GM12874 (cell line): Measurements from ENCODE around the gene ZNF664.

Experiments
- TF ChIP-seq, protein P1 (sequence below): IDR thresholded peaks from 2 replicates; pipeline ENCODE4 v1.5.1; 2011; ENCODE audit warnings: low read depth, mild to moderate bottlenecking, control low read depth, low read length, moderate library complexity; ENCODE audit not compliant: insufficient read depth

ZNF664 gene

DNA sequence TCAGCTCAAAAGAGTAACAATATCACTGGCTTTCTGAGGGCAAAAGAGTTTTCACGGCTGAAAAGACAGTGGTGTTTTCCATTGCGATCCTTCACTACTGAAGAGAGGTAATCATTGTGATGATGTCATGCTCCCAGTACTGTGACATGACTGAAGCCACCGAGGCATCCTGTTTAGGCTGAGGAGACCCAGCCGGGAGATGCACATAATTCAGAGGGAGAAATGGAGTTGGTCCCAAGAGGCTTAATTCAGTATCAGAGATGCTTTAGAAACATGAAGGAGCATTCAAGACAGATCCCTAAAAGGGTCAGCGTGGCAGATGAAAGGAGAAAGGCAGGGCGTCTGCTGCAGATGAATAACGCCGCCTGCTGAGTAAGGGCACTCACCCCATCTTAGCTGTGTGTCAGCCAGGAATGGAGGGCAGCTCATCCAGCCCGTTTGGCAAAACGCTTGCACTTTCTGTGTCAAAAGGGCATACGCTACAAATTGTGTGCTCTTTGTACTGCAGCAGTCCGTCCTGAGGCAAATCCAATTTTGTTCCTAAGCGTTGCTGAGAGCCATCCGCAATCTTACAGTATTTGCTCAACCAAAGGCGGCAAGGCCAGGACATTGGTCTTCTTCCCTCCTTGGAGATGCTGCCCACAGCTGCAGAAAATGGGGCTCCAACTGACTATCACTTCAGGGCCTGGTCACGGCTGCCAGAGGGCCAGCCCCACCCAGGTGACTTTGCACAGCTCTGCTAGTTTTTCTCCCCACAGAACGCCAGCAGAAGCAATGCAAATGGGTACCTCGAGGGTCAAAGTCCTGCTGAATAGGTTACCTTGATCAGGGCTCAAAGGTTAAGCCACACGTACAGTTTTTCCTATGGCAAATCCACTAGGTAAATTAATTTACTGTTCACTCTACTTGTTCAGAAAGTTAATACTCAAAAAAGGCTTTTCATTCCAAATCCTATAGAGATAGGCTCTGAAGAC lies 23.9 kb upstream of the ZNF664 start:
- TF ChIP-seq, protein P1, sequence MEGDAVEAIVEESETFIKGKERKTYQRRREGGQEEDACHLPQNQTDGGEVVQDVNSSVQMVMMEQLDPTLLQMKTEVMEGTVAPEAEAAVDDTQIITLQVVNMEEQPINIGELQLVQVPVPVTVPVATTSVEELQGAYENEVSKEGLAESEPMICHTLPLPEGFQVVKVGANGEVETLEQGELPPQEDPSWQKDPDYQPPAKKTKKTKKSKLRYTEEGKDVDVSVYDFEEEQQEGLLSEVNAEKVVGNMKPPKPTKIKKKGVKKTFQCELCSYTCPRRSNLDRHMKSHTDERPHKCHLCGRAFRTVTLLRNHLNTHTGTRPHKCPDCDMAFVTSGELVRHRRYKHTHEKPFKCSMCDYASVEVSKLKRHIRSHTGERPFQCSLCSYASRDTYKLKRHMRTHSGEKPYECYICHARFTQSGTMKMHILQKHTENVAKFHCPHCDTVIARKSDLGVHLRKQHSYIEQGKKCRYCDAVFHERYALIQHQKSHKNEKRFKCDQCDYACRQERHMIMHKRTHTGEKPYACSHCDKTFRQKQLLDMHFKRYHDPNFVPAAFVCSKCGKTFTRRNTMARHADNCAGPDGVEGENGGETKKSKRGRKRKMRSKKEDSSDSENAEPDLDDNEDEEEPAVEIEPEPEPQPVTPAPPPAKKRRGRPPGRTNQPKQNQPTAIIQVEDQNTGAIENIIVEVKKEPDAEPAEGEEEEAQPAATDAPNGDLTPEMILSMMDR: no peak

DNA sequence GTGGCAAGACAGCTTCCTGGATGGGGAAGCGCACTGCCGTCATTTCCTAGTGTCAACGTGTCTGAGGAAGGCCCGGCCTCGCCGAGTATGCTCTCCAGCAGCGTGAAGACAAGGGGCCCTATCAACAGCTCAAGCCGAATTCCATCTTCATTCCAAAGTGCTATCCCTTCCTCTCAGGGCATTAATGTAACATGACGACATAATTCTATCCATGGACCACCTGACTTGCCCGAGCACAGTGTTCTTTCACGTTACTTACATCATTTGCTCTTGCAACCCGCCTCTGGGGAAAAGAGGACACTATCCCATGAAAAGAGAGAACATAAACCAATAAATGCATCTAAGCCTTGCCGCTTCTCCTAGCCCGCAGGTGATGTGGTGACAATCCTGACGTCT lies 23.2 kb upstream of the ZNF664 start:
- TF ChIP-seq, protein P1: no peak

- TF ChIP-seq, protein P1: no peak
Measured at GRCh38 chr12:123950476-123951349, 22.3 kb upstream of the ZNF664 start.

DNA sequence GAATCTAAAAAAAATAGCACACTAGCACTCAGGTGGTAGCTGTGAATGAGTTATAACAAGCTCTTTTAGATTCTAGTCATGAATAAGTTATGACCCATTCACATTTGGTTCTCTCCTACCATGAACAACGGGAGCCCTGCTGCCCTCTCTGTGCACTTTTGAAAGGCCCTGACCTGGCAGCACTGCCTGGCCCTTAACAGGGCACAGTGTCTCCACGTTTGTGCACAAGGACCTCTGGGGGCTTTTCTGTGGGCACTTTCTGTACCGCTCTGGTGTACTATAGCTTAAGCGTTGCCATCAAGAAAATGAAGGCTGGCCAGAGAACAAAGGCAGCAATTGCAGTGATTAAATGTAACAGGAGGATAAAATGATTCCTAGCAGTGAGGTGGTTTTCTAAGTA lies 21.5 kb upstream of the ZNF664 start:
- TF ChIP-seq, protein P1: no peak

DNA sequence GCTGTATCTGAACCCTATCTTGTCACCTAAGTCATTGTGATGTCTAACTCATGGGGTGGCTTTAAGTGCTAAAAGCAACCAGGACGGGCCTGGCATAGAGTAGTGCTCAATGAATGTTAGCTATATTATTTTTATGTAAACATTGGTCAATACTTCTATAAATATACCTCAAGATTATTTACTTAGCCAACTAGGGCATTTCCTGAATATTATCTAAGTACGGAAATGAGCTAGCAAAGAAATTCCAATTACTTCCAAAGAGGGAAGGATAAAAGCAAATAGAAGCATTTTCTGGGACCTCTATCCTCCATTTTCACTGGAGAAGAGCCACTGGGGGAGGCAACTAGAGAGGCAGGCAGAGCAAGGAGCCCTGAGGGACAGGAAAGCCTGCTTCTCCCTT lies 21.0 kb upstream of the ZNF664 start:
- TF ChIP-seq, protein P1: no peak

DNA sequence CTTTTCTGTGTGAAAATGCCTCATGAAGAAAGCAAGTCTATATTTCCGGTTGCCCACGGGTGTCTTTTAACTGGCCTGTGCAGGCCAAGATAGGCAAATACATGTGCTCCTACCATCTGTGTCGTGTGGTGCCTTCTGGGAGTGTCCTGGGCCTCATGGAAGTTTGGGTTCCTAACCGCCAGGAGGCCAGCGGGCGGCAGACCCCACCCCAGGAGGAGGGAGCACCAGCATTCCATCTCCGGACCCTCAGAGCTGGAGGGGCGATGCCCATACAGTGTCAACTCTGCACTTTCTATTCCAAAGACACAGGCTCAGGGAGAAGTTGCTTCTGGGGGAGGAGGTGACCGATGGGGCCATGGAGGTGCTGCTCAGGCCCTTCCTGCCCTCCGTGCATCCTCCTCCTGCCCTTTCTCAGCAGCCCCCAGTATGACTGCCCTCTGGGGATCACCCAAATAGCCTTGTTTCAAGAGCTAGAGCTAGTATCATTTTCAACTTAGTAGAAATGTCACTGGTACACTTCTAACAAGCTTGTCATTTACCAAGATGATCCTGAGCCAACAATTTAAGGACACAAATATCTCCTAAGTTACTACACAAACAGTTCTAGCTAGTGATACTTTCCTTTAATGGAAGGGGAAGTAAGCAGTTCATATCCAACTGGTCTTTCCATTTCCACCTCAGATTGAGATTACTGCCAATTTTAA lies 18.2 kb upstream of the ZNF664 start:
- TF ChIP-seq, protein P1: no peak

DNA sequence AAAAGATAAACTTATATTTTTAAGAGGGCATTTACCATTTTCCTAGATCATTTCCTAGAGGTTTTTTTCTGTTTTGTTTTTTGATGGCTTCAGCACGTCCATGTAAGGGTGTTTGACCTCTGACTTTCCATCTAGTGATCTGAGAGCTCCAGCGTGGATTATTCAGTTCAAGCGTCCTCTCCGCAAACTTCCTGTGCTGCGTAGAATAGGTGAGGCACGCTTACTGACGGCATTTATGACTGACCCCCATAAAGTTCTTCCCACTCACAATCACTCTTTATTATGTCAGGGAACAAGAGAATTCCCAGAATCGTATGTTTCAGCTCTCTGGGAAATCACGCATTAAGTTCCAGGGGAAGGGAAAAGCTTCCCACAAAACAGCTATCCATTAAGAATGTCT lies 16.8 kb upstream of the ZNF664 start:
- TF ChIP-seq, protein P1: no peak
